ENCODE results near the gene MAGOH. TPM values are rescaled to one million over a fixed set of nuclear protein-coding genes. Genes with fewer than 3 reads are reported as not detected.

The MAGOH gene
- total RNA-seq, 1 experiment from 2014 or later, result 75.7 TPM

GRCh38 chr1:53274026-53274425 lies 35.7 kb upstream of the MAGOH start:
- TF ChIP-seq EZH2 (IDR thresholded peaks at IDR 0.05; ENCODE audit: low read depth), result no peak
- TF ChIP-seq CTCF (conservative IDR thresholded peaks at IDR 0.05), result no peak
- Histone ChIP-seq H3F3A (ENCODE audit: insufficient read depth, low read depth) (peaks cover 7% of the 10 kb centered on the region; the same call in 1 of the 2 replicates), H3K9me2 (ENCODE audit: insufficient read depth) (no peaks in the 10 kb centered on the region), H2AFZ (no peak overlapping the region), H3K4me1 (replicated peaks; ENCODE audit: insufficient read depth) (peaks cover 14% of the 10 kb centered on the region; the same call in 1 of the 2 replicates), H3K4me2 (no peak overlapping the region), H3K9me3 (ENCODE audit: insufficient read depth, low read depth) (no peaks in the 10 kb centered on the region), H3K79me2 (ENCODE audit: low read depth) (no peaks in the 10 kb centered on the region), H4K20me1 (ENCODE audit: insufficient read depth) (peaks cover 11% of the 10 kb centered on the region; the same call in 1 of the 2 replicates), H3K27me3 (ENCODE audit: insufficient read depth, low read depth) (no peaks in the 10 kb centered on the region), H3K36me3 (ENCODE audit: low read depth) (no peaks in the 10 kb centered on the region; the same call in 1 of the 2 replicates), H3K27ac (peak overlapping the region; percentile 22; the same call in 1 of the 2 replicates), H3K4me3 (no peak overlapping the region)
- CTCF ChIA-PET, result no interaction called here
- POLR2A ChIA-PET (ENCODE audit: unreplicated experiment), result no interaction called here
- DNase-seq, result no peak
- no TSS peak for BruUV-seq (replicated peaks)
- intact Hi-C loops (cut with micrococcal nuclease; ENCODE audit: unreplicated experiment), result loop anchor here (10.0 kb wide), 1 partner anchor 201 kb away; no protein-coding TSS in a partner anchor

GRCh38 chr1:53273526-53273925 lies 35.2 kb upstream of the MAGOH start:
- Histone ChIP-seq H3K27me3 (ENCODE audit: insufficient read depth, low read depth) (no peaks in the 10 kb centered on the region), H2AFZ (no peak overlapping the region), H3K27ac (peak overlapping the region; percentile 22; the same call in 1 of the 2 replicates), H3K4me3 (no peak overlapping the region), H3K9me2 (ENCODE audit: insufficient read depth) (no peaks in the 10 kb centered on the region), H3K4me2 (no peak overlapping the region), H3K36me3 (ENCODE audit: low read depth) (no peaks in the 10 kb centered on the region; the same call in 1 of the 2 replicates), H3K79me2 (ENCODE audit: low read depth) (no peaks in the 10 kb centered on the region), H3F3A (ENCODE audit: insufficient read depth, low read depth) (peaks cover 2% of the 10 kb centered on the region; the same call in 1 of the 2 replicates), H4K20me1 (ENCODE audit: insufficient read depth) (peaks cover 10% of the 10 kb centered on the region; the same call in 1 of the 2 replicates), H3K4me1 (replicated peaks; ENCODE audit: insufficient read depth) (peaks cover 14% of the 10 kb centered on the region; the same call in 1 of the 2 replicates), H3K9me3 (ENCODE audit: insufficient read depth, low read depth) (no peaks in the 10 kb centered on the region)
- BruUV-seq (replicated peaks), result no TSS peak
- no peak for TF ChIP-seq EZH2 (IDR thresholded peaks at IDR 0.05; ENCODE audit: low read depth)
- TF ChIP-seq CTCF (conservative IDR thresholded peaks at IDR 0.05), result no peak
- ChIA-PET CTCF (no interaction called here), POLR2A (ENCODE audit: unreplicated experiment) (no interaction called here)
- peak in 1 of 2 experiments; percentile 61 for DNase-seq
- intact Hi-C loops (cut with micrococcal nuclease; ENCODE audit: unreplicated experiment), result loop anchor here (10.0 kb wide), 1 partner anchor 201 kb away; no protein-coding TSS in a partner anchor

- TF ChIP-seq EZH2 (IDR thresholded peaks at IDR 0.05; ENCODE audit: low read depth), result no peak
- no peak for TF ChIP-seq CTCF (conservative IDR thresholded peaks at IDR 0.05)
- no TSS peak for BruUV-seq (replicated peaks)
- H3K79me2 ChIP-seq (ENCODE audit: low read depth), result no peaks in the 10 kb centered on the region
- intact Hi-C loops (cut with micrococcal nuclease; ENCODE audit: unreplicated experiment), result loop anchor here (10.0 kb wide), 1 partner anchor 202 kb away; no protein-coding TSS in a partner anchor
- H2AFZ ChIP-seq, result no peak overlapping the region
- H4K20me1 ChIP-seq (ENCODE audit: insufficient read depth), result 0 out of 2 replicates have a peak, but pooled peaks cover 3% of the 10 kb centered on the region
- DNase-seq, result no peak
- H3K9me3 ChIP-seq (ENCODE audit: insufficient read depth, low read depth), result no peaks in the 10 kb centered on the region
- H3K27ac ChIP-seq, result no peak overlapping the region
- peaks cover 14% of the 10 kb centered on the region; the same call in 1 of the 2 replicates for H3K4me1 ChIP-seq (replicated peaks; ENCODE audit: insufficient read depth)
- POLR2A ChIA-PET (ENCODE audit: unreplicated experiment), result no interaction called here
- H3K4me2 ChIP-seq, result no peak overlapping the region
- H3F3A ChIP-seq (ENCODE audit: insufficient read depth, low read depth), result no peaks in the 10 kb centered on the region
- no peak overlapping the region for H3K4me3 ChIP-seq
- no peaks in the 10 kb centered on the region for H3K9me2 ChIP-seq (ENCODE audit: insufficient read depth)
- CTCF ChIA-PET, result no interaction called here
- no peaks in the 10 kb centered on the region for H3K27me3 ChIP-seq (ENCODE audit: insufficient read depth, low read depth)
- no peaks in the 10 kb centered on the region; the same call in 1 of the 2 replicates for H3K36me3 ChIP-seq (ENCODE audit: low read depth)
Observed at GRCh38 chr1:53272349-53272748, 34.0 kb upstream of the MAGOH start.
